ENCODE data around the gene SLC35B3.

- no peak for TF ChIP-seq CTCF (IDR thresholded peaks at IDR 0.05; ENCODE audit: low read length)
- TF ChIP-seq EZH2 (IDR thresholded peaks at IDR 0.05; ENCODE audit: borderline replicate concordance, low read length) = no peak
Observed at GRCh38 chr6:8434727-8435092, 635 bp downstream of the SLC35B3 start.

Measured in OCI-LY1 (cell line).